Fibroblast of pulmonary artery (primary cell): ENCODE data around the gene P2RY6.

Experiments used
- DNase-seq: peaks from one replicate; pipeline ENCODE4 v3.0.0-alpha.2; 2010; ENCODE audit warnings: low read depth
- H3K4me3 ChIP-seq: replicated peaks from 2 replicates; pipeline ENCODE4 v1.5.1; 2011; ENCODE audit warnings: low read depth, mild to moderate bottlenecking, control low read depth, low read length, moderate library complexity
- TF ChIP-seq, protein P1 (sequence below): IDR thresholded peaks from 2 replicates; pipeline ENCODE4 v1.5.1; 2011; ENCODE audit warnings: mild to moderate bottlenecking, control low read depth, low read length, inconsistent platforms; ENCODE audit errors: missing control alignments

The P2RY6 gene

DNA sequence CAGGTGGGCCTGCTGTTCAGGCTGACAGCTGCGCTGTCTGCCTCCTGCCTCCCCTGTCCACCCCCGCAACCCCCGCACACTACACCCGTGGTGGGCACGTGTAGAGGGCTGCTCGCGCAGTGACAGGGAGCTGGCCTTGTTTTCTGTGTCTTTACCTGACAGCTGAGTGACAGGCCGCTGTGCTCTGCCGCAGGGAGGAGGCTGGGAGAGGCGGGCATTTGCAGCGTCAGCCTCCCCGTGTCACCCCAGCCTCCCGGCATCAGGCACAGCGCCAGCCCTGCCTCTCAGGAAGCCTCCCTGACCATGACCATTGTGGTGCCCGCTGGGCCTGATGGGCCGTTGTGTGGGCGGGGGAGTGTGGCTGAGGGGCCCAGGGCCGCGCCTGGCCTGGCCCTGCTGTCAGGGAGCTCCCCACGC is 72.1 kb downstream of the P2RY6 start:
- TF ChIP-seq, protein P1, sequence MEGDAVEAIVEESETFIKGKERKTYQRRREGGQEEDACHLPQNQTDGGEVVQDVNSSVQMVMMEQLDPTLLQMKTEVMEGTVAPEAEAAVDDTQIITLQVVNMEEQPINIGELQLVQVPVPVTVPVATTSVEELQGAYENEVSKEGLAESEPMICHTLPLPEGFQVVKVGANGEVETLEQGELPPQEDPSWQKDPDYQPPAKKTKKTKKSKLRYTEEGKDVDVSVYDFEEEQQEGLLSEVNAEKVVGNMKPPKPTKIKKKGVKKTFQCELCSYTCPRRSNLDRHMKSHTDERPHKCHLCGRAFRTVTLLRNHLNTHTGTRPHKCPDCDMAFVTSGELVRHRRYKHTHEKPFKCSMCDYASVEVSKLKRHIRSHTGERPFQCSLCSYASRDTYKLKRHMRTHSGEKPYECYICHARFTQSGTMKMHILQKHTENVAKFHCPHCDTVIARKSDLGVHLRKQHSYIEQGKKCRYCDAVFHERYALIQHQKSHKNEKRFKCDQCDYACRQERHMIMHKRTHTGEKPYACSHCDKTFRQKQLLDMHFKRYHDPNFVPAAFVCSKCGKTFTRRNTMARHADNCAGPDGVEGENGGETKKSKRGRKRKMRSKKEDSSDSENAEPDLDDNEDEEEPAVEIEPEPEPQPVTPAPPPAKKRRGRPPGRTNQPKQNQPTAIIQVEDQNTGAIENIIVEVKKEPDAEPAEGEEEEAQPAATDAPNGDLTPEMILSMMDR, result no peak
- H3K4me3 ChIP-seq, result no peak overlapping the region
- no peak for DNase-seq

DNA sequence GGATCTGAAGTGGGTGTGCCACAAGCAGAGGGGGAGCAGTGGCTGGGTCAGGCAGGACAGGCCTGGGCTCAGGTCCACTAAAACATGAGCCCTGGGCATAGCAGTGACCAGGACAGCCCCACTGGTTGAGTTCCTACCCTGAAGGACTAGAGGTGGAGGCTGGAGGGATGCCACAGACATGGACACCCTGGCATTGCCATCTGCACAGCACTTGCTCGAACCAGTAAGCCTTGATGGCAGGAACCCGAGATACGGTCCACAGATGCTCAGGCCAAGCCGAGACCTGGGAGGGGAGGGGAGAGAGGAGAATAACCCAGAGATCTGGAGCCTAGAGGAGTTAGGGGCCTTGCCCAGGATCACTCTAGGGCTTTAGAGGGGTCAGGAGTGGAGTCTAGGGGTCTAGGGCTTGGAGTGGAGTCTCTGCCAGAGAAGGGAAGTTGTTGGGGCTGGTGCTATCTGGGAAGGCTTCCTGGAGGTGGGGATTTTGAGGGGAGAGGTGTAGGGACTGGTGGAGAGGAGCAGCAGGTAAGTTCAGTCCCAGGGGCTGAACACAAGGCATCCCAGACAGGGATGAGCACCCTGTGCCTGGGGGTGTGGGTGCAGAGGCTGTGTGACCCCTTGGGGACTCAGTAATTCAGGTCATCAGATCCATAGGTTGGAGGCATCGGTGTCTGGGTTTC is 73.5 kb downstream of the P2RY6 start:
- DNase-seq, result no peak
- H3K4me3 ChIP-seq, result no peak overlapping the region
- TF ChIP-seq, protein P1, result no peak

DNA sequence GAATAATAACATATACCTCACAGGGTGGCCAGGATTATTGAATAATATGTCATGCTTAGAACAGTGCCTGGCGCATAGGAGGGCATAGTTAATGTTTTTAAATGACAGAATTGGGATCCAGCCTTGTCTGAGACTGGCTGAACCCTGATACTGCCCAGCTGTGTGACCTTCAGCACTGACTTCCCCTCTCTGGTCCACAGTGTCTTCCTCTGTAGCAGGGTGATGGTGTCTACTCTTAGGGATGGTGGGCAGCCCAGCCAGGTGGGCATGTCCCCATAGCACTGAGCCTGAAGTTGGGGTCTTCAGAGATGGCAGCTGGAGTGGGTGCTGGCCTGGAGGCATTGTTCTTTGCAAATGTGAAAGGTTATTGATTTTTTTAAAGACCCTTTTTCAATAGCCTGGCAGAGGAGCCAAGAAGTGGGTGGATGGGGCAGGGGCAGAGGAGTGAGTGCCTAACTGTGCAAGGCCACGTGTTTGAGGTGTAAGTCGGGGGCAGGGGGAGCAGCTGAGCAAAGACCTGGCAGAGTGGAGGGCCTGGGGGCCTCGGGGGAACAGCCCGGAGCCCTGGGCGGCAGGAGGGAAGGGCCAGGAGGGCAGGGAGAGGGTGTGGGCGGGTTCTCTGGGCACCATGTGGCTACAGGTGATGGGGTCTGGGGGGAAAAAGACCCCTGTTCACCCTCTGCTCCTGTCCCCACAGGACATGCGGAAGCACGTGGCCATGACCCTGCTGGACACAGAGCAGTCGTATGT is 74.2 kb downstream of the P2RY6 start:
- TF ChIP-seq, protein P1, result no peak
- no peak for DNase-seq

DNA sequence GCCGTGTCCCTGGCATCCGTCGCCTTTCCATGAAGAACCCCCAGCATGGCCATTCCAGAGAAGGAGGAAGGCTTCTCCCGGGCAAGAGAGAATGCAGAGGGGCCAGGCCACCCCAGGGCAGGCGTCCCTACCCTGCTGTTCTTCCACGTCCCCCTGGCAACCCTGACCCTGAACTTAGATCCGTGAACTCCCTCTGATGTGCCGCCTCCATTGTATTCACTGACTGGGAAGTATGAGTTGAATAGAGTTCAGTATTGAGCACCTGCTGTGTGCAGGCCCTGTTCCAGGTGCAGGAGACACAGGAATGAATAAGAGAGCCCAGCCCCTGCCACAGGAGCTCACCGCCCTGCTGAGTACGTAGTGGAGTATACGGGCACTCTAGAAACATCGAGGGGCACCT is 74.9 kb downstream of the P2RY6 start:
- no peak for DNase-seq
- TF ChIP-seq, protein P1, result no peak
- H3K4me3 ChIP-seq, result no peak overlapping the region

More for the DNA sequence above, 74.2 kb downstream of the P2RY6 start:
- H3K4me3 ChIP-seq, result no peak overlapping the region
